GM12891 (cell line): ENCODE results near the gene CCNF.

Experiments
- POLR2A ChIP-seq: IDR thresholded peaks from 2 replicates; pipeline ENCODE4 v1.6.1; 2011; ENCODE audit warnings: low read depth, low read length, control low read depth
- POLR2AphosphoS5 ChIP-seq: IDR thresholded peaks from 2 replicates; pipeline ENCODE4 v1.6.1; 2011; ENCODE audit warnings: low read depth, low read length, control low read depth
- POU2F2 ChIP-seq: IDR thresholded peaks from 2 replicates; pipeline ENCODE4 v1.6.1; 2011; ENCODE audit warnings: low read depth, mild to moderate bottlenecking, control low read depth, low read length, moderate library complexity

GRCh38 chr16:2439598-2439997, 10.4 kb downstream of the CCNF start:
- no peak for TF ChIP-seq POLR2AphosphoS5
- no peak for TF ChIP-seq POU2F2
- TF ChIP-seq POLR2A: no peak
